HG03442 (cell line): ENCODE measurements around the gene SLC8A3.

ENCODE experiments used
- ATAC-seq: cut with Tn5 transposase; IDR thresholded peaks from one replicate; pipeline ENCODE4 v1.9.1; 2021; ENCODE audit warnings: mild to moderate bottlenecking, moderate library complexity; ENCODE audit not compliant: unreplicated experiment

Gene SLC8A3

DNA sequence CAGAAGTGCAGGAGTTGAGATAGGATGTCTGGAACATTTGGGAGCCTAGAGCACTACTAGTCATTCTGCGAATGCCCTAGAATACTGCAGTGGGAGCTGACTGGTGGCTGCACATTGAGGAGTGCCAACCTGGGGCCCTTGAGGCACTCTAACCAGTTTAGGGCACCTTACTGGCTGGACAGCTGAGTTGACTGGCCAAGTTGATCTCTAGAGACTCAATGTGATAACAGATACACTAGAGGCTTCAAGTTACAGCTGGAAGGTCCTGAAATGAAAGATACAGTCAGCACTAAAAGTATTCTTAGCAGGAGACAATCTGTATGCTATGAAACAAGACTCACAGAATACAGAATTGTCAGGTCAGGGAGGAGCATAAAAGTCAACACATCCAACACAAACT lies 8.0 kb downstream of the SLC8A3 start:
- no peak for ATAC-seq

DNA sequence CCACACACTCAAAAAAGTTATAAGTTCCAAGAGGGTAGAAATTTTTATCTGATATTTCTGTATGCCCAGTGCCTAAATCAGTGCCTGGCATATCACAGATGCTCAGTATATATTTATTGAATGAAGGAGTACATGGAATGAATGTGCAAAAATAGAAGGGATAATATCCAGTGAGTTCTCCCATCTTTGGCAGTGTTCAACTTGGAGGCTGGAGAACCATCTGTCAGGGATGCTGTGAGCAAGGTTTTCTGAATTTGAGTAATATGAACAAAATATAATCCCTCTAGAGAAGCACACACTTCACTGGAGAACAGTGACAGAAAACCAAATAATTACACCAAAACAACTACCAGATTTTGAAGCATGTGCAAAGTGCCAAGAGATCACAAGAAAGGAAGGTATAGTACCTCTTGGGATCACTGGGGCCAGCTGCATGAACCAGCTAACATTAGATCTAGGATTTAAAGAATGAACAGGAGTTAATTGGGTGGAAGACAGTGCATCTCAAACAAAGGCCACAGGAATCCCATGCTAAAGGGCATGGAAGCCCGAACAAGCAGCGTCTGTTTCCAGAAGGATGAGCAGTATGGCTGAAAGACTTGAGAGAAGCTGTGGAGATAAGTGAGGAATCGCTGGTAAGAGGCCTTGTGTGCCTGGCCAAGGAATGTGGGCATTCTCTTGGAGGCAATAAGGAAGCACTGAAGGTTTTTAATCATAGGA lies 11.5 kb downstream of the SLC8A3 start:
- no peak for ATAC-seq

DNA sequence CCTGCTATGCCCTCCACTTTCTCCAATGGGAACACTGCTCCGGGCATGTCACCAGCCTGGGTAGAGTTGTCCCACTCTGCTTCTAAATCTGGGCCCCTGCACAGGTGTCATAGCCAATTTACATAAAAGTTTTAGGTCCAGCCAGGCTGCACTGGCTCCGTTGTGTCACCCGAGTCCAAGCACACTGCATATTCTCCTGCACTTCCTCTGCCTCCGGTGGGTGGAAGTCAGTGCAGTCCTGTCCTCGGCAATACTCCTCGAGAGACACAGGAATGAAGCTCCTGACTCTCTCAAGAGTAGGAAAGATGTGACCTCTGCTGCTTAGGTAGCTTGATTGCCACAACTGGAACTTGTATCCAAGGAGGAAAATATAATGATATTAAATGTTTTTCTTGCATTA lies 15.2 kb downstream of the SLC8A3 start:
- ATAC-seq = no peak

DNA sequence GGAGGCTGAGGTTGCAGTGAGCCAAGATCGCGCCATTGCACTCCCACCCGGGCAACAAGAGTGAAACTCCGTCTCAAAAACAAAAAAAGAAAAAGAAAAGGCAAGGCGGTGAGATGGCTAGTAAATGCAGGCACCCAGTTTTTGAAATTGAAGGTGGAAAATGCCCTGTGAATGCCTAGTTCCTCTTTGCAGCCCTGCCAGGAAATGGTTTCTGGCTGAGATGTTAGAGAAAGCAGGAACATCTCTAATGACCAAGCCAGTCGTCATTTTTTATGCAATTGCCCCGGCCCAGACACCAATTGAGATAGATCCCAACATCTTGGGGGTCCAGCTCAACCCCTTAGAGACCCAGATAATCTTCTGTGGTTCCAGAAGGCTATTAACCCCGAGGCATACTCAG lies 17.0 kb downstream of the SLC8A3 start:
- ATAC-seq = no peak

DNA sequence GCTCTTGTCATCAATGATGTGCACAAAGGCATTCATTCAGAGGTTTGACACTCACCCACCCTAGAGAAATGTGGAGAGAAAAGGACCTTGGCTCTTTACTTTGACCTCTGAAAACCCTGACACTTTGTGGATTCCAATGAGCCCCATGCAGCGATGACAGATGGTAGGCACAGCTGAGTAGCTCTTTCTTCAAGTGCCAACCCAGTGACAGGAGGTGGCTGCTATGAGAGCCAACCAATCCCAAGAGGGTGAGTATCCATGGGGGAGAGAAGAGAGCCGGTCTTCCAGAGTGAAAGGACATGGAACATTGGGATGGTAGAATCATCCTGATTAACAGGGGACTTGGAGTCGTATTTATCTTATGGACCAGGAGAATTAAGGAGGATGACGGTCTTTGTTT lies 17.8 kb downstream of the SLC8A3 start:
- no peak for ATAC-seq

DNA sequence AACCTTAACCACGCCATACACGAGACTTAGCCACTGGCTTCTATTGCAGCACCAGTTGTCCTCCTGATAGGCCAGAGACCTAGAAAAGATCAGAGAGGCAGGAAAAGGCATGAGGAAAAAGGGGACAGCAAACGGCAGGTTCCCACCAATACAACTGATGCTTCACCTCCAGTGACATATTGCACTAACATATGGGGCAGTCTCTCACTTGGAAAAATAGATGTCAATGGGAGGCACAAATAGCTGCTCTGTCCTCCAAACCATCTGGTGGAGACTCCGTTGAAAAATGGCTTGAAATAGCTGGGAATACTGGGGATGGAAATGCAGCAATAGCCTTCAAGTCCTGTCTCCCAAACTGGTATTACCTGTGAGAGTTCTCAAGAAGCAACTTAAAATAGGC lies 20.3 kb downstream of the SLC8A3 start:
- ATAC-seq = no peak

DNA sequence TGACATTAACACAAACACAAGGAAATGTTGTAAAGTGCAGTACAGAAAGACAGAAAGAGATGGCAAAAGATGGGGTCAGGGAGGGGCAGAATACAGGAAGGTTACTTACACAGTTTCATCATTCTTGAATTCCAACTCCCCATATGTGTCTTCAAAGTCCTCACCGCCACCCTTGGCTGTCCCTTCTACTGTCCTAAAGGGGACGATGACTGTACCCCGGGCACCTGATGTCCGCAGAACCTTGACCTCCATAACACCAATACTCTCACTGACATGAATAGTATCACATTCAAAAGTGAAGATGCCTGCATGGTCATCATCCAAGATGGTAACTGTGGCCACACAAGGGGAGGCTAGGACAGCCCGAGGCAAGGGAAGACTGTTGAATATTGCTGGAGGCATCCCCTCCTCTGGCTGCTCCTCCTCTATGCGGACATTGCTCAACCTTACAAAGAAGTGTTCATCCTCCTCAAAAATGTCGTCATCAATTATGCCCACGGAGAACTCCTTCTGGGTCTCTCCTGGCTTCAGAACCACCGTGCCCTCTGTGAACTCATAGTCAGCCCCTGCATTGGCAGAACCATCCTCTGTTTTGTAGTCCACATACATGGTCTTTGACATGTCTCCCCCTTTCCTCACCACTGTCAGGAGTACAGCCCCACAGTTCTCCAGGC lies 22.1 kb downstream of the SLC8A3 start:
- no peak for ATAC-seq

DNA sequence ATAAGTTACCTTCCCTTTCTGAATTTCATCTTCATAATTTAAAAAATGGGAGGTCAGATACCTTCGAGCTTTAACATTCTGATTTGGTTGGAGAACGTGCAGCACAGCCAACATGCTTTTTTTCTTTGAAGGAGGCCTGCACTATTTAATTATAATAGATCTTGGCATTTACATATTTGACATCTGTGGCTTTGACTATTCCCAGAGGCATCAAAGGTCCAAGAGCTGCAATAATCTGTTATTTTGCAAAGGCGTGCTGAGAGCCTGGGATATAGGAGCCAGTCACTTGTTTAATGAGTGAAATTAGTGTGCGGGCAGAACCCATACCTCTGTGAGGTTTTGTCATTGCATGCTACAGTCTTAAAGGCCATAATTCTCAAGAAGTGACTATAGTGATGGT lies 26.4 kb downstream of the SLC8A3 start:
- no peak for ATAC-seq

DNA sequence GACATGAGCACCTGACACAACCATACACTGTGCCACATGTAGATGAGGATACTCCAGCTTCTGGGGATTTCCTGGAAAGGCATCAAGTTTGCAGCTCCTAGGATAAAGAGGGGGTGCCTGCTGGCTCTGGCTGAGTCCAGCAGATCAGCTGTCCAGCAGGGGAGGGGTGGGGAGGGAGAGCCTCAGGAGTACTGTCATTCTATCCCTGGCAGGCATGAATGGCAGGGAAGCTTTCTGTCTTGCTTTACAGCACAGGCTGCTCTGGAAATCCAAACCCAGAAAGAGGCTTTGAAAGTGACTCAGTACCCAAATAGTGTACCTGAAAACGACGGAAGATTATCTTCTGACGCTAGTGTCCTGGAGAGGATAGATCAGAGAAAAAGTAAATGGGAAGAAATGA lies 32.2 kb downstream of the SLC8A3 start:
- ATAC-seq = no peak

DNA sequence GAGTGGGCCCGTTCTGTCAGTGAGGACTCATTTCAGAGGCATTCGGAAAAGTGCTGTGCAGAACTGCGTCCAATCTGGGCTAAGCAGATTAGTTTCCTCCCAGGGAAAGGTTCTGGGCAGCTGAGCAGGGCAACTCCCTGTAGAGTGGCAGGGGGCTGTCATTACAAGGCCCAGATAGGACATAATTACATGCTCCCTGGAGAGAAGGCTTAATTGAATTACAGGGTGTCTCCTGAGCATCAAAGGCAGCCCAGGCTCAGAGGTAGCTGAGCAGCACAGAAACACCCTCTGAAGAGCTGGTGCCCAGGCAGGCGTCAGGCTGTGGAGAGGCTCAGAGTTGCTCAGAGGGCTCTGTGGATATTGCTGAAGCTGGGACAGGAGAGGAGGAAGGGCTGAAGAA lies 36.0 kb downstream of the SLC8A3 start:
- ATAC-seq = no peak

DNA sequence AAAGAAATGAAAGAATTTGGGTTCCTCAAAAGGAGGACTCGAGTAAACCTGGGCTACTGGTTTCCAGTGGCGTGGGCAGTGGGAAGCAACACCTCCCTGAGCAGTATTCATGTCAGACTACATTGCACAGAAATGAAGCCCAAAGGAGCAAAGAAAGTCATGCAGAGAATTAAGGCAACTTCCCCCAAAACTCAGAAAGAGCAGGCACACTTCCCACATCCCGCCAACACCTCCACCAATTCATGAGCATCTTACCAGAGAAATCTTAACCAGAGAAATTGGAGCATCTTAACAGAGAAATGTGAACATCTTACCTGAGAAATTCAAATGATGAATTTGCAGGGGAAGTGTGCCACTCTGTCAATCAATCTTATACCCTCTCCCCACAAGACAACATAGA lies 36.7 kb downstream of the SLC8A3 start:
- no peak for ATAC-seq

DNA sequence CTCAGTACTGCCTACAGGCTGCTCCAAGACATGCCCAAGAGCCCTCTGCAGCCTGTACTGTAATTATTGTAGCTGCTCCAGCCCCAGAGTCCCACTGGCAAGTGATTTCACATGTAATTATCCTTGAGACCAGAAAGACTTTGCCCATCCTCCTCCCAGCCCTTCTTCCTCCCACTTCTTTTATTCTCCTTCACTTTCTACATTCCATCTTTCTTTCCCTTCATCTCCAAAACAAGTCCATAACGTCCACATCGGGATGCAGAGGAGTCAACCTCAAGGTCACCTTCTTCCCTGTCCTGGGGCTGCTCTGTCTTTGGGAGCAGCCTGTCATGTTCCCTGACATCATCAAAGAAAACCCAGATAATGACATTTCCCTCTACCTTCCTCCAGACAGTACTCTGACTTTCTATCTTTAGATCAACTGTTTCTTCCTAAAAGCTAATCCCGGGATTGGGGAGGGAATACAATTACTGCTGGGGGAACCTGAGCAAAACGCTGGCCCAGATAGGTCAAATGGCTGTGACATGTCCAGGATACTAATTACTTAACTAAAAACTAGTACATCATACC lies 39.1 kb downstream of the SLC8A3 start:
- no peak for ATAC-seq

DNA sequence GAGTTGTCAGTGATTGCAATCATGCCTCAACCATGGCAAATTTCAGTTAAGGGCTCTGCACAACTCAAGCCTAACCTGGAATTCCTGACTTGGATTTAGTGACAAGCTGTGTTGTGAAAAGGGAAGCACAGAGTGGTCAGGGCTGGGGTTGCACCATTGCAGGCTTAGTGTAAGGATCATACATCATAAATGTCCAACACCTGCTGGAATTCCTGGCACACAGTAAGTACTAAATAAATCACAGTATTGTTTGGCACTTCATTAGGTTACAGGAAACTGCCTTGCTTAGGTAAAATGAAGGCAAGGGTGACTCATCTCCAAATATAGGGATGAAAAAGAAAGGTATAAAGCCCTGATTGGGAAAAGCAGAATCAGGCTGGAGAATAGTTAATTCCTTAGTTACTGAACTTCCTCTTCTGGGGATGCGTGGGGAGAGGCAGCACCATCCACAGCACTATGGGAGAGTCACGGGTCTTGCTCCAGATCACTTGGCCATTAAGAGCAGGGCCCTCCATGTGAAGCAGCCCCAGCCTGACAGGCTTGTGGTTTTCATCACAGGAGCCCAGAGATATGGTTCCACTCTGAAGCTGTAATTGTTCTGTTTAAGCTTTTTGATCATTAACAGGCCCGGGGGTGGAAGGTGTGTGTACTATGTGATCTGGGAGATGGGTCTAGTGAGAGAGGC lies 39.7 kb downstream of the SLC8A3 start:
- no peak for ATAC-seq

DNA sequence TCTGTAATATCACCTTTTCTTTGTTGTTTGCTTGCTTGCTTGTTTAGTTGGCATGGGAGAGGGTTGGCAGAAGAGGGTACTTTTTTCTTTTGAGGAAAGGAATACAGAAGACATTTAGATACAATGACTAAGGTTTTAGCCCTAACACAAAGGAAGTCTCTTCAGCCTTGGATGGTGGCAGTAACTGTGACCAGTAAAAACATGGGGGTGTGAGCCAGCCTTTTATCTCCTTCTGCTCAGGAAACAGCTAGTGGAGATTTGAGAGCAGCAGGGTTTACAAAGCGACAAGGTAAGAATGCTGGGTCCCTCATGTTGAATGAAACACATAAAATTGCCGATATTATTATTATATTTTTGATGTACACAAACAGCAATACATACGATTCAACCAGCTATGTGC lies 40.4 kb downstream of the SLC8A3 start:
- ATAC-seq = no peak

DNA sequence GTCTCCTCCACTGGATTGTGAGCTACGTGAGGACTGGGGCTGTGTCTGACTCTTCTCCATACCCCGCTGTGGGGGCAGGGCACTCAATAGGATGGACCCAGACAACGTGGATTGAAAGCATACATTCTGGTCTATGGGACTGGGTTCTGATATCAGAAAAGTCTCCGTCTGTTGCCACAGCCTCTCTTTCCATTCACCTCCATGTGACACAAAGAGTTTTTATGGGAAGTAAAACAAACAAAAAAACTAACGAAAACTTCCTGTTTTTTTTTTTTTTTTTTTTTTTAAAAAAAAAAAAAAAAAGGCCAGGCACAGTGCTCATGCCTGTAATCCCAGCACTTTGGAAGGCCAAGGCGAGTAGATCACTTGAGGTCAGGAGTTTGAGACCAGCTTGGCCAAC lies 44.7 kb downstream of the SLC8A3 start:
- no peak for ATAC-seq

DNA sequence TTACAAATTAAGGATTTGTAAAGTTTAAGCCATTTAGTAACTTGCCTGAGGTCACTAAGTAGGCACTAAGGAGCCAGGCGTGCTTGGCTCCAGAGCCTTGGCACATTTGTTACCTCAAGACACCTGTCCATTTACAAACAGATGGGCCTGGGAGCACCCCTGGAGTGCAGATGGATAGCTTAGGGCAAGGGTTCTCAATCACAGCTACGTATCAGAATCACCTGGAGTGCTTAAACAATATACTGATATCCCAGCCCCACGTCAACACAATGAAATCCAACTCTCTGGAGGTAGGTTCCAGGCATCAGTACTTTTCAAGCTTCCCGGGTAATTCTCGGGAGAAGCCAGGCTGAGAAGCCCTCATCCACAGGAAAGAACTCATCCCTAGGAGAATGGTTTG lies 45.4 kb downstream of the SLC8A3 start:
- no peak for ATAC-seq

DNA sequence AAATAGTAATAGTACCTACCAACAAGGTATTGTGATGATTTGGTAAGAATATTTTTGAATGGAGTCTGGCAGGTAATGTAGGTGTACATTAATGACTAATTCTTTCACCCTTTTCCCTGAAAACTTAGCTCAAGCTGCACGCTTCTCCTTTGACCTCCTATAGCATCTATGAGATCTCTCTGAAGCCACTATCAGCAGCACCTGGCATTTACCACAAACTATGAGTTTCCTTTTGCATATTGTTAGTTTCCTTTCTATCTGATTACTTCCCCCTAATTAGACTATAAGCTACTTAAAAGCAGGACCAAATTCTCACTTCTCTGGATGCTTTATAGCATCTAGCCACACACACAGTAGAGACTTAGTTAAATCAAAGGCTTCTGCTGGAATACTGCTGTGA lies 48.1 kb downstream of the SLC8A3 start:
- no peak for ATAC-seq

DNA sequence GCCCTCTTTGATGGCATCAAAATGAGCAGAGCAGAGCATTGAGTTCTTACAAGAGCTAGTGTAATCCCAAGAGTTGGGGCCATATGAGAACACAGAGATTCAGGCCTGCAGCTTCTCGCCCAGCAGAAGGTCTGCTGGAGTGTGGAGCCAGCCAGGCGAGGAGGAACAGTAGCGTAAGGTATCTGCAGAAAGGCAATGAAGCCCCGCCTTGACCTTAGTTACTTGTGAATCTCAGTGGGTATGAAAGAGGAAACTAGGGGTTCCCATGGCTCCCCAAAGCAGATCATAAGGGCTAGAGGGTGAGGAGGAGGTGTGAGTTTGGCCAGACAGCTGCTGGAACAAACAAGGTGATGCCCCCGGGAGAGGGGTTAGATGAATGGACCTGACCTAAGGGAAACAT lies 49.4 kb downstream of the SLC8A3 start:
- ATAC-seq = no peak

DNA sequence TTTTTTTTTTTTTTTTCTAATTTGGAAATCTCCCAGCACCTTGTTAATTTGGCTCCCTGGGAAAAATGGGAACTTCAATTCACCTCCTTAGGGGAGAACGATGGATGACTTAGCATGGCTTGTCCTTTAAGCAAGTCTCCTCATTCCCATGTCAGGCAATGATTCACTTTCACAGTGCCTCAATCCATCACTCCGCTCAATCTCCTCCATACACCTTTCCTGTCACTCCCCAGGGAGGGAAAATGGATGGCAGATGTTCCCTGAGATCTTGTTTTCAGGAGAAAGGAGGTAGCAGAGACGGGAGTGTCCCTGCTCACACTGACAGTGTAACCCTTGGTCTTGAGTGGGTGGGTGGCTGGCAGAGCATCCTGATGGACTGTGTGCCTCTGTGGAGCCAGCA lies 51.0 kb downstream of the SLC8A3 start:
- ATAC-seq = no peak

DNA sequence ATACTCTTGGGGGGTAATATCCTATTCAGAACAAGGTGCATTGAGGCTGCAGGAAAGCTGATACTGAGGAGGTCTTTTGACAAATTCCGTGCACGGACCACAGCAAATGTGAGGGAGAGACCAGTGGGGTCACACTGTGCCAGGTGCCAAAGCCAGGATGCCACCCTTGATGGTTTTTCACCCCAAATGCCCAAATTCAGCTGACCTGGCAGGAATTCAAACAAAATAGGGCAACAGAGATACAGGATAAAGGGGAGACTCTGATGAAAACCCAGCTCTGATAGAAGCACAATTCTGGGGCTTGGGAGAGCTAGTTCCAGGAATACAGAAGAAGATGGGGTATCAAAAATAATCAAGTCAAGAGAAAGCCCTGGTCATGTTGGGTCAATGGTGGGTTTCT lies 55.3 kb downstream of the SLC8A3 start:
- no peak for ATAC-seq

DNA sequence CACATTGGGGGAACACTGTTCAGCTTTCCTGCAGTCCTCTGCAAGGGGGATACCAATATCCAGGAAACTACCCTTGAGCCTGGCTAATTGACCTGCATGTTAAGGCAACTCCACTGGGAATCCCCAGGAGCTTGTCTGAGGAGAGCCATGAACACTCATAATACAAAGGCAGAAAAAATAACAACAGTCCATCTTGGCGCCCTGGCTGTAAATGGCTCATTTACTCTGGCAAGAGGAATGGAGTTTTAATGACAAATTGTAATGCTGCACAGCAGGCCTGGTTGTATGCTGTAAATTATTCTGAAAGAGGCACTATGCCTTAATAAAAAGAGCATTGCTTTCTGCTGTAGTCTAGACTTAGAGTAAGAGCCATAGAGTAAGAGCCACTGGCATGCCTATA lies 58.3 kb downstream of the SLC8A3 start:
- ATAC-seq = no peak

DNA sequence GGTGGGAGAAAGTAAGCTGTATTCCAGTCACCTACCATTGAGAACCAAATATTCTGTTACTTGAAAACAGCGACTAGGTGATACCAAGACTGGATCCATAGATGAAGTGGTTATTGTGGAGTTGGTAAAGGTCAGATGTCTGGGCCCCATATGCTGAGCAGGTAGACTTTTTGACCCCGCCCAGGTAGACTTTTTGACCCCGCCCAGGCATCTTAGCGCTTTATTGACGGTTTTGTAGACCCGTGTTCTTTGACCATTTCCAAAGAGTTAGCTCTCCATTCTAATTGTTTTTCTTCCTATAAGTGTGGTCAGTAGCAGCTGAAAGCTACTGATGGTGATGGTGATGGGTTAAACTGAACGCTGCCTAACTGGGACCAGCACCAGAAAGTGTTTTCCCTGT lies 61.6 kb downstream of the SLC8A3 start:
- no peak for ATAC-seq
